Muscle of leg (tissue), 11 donors: ENCODE results near the gene TMEM212. TPM values are rescaled to one million over a fixed set of nuclear protein-coding genes. Genes with fewer than 3 reads are reported as not detected.

Experiments
- DNase-seq: peaks from one replicate; pipeline ENCODE4 v3.0.0; 2013
- H3K27ac ChIP-seq: one replicate; pipeline ENCODE4 v1.5.1; 2013; ENCODE audit warnings: mild to moderate bottlenecking, low read length, control low read depth
- H3K27me3 ChIP-seq: one replicate; pipeline ENCODE4 v1.6.1; 2013; ENCODE audit warnings: low read length; ENCODE audit not compliant: control insufficient read depth, insufficient read depth
- H3K36me3 ChIP-seq: one replicate; pipeline ENCODE4 v1.6.1; 2013; ENCODE audit warnings: low read length; ENCODE audit not compliant: control insufficient read depth, insufficient read depth
- H3K4me1 ChIP-seq: one replicate; pipeline ENCODE4 v1.6.1; 2013; ENCODE audit warnings: low read length; ENCODE audit not compliant: control insufficient read depth, insufficient read depth
- H3K4me3 ChIP-seq: one replicate; pipeline ENCODE4 v1.5.1; 2013; ENCODE audit warnings: low read length, control low read depth
- H3K9me3 ChIP-seq: replicated peaks from 2 replicates; pipeline ENCODE4 v1.6.1; 2013; ENCODE audit warnings: low read depth, low read length; ENCODE audit not compliant: control insufficient read depth
- WGBS: methylation state at CpG from one replicate; pipeline ENCODE4 v1.1.5; 2013; ENCODE audit warnings: missing lambda C conversion rate; ENCODE audit not compliant: insufficient coverage; 5-methylcytosine and 5-hydroxymethylcytosine counted together
- polyA plus RNA-seq, 8 donors: library from polyadenylated mRNA; unstranded; fragments of 120-200 nt; gene quantifications; one replicate each; pipeline versions ENCODE4 v1.2.1 to v1.2.3, GENCODE V29; 2013; ENCODE audit warnings: inconsistent platforms in 1 of 8, low replicate concordance in 1 of 8; ENCODE audit not compliant: insufficient read length in 8 of 8, insufficient read depth in 1 of 8
- total RNA-seq: library from RNA; stranded (reverse); fragments of 120-200 nt; gene quantifications from one replicate; pipeline ENCODE4 v1.2.4, GENCODE V29; 2013

TMEM212 gene
- total and polyA plus RNA-seq, 9 donors: 0.06 to 0.34 (median 0.12) TPM; not detected in 3

GRCh38 chr3:171881251-171881650 lies 38.1 kb downstream of the TMEM212 start:
- Histone ChIP-seq H3K27me3 (no peaks in the 10 kb centered on the region), H3K27ac (no peak overlapping the region), H3K9me3 (no peaks in the 10 kb centered on the region), H3K4me3 (no peak overlapping the region), H3K36me3 (no peaks in the 10 kb centered on the region), H3K4me1 (peaks cover 7% of the 10 kb centered on the region)
- no peak for DNase-seq
- WGBS: 78% methylated on average over 1 of the region's 3 CpGs

- no peaks in the 10 kb centered on the region for H3K27me3 ChIP-seq
- H3K27ac ChIP-seq: no peak overlapping the region
- H3K36me3 ChIP-seq: no peaks in the 10 kb centered on the region
- no peak for DNase-seq
- peaks cover 6% of the 10 kb centered on the region for H3K4me1 ChIP-seq
- H3K9me3 ChIP-seq: no peaks in the 10 kb centered on the region
- H3K4me3 ChIP-seq: no peak overlapping the region
- WGBS: no CpG with 5 or more reads among the region's 3 CpGs
Observed at GRCh38 chr3:171883257-171883892, 40.2 kb downstream of the TMEM212 start.

GRCh38 chr3:171883893-171884279 lies 40.7 kb downstream of the TMEM212 start:
- Histone ChIP-seq H3K9me3 (no peaks in the 10 kb centered on the region), H3K4me1 (peaks cover 5% of the 10 kb centered on the region)
- whole genome bisulfite sequencing: no CpG with 5 or more reads among the region's 6 CpGs

DNA sequence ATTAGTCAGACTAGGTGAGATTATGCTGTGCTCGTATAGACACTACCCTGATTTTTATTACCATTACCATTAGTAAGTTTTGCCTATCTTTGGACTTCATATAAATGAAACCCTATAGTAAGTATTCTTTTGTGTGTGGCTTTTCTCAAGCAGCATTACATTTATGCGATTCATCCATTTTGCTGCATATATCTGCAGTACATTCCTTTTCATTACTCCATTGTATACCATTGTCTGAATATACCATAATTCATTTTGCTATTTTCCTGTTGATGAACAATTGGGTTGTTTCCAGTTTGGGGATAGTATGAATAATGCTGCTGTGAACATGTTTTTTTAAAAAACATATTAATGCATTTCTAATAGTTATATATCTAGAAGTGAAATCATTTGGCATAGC lies 45.3 kb downstream of the TMEM212 start:
- no CpG with 5 or more reads among the region's 2 CpGs for WGBS
- DNase-seq: no peak
- Histone ChIP-seq H3K27me3 (no peaks in the 10 kb centered on the region), H3K4me3 (no peak overlapping the region), H3K4me1 (peaks cover 2% of the 10 kb centered on the region), H3K9me3 (peaks cover 4% of the 10 kb centered on the region), H3K27ac (no peak overlapping the region), H3K36me3 (no peaks in the 10 kb centered on the region)

More at GRCh38 chr3:171883893-171884279, 40.7 kb downstream of the TMEM212 start:
- Histone ChIP-seq H3K27ac (no peak overlapping the region), H3K27me3 (no peaks in the 10 kb centered on the region), H3K4me3 (no peak overlapping the region), H3K36me3 (no peaks in the 10 kb centered on the region)
- DNase-seq: no peak

GRCh38 chr3:171890398-171890797 lies 47.2 kb downstream of the TMEM212 start:
- H3K36me3 ChIP-seq: no peaks in the 10 kb centered on the region
- WGBS: no CpG with 5 or more reads among the region's 2 CpGs
- no peak for DNase-seq
- no peaks in the 10 kb centered on the region for H3K4me1 ChIP-seq
- H3K4me3 ChIP-seq: no peak overlapping the region
- no peak overlapping the region for H3K27ac ChIP-seq
- peaks cover 4% of the 10 kb centered on the region for H3K9me3 ChIP-seq
- H3K27me3 ChIP-seq: no peaks in the 10 kb centered on the region

DNA sequence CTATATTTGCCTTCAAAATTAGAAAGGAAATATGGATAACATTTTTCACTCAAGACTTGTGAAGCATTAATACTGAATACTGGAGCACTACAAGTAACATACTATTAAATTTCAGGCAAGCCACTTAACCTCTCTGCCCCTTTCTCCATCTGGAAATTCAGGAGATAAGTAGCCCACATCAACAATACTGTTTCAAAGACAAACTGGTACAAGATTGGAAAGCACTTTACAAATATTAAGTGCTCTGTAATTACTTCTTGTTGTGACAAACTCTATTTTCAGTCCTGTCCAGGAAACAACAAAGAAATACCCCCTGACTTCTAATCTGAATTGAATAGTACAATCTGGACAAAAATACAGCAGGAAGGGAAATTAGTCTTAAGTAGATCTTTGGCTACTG lies 49.3 kb downstream of the TMEM212 start:
- no peak overlapping the region for H3K4me3 ChIP-seq
- H3K4me1 ChIP-seq: no peaks in the 10 kb centered on the region
- H3K36me3 ChIP-seq: no peaks in the 10 kb centered on the region
- H3K27ac ChIP-seq: no peak overlapping the region
- H3K27me3 ChIP-seq: no peaks in the 10 kb centered on the region
- H3K9me3 ChIP-seq: peaks cover 4% of the 10 kb centered on the region
- no peak for DNase-seq

DNA sequence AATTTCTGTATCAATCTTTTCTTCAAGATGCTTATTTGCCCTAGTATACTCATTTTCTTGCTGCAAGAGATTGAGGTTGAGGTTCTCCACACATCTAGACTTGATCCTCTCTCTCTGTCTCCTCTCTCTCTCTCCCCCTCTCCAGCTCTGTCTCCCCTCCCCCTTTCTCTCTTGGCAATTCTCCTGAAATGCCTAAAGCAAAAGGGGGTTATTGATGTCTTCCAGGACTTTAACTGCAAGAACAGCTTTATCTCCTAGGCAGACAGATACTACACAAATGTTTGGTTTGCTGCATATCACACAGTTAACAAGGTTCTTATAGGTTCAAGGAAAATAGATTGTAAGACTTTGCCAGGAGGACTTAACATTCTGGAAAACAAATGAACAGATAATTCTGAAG lies 52.1 kb downstream of the TMEM212 start:
- Histone ChIP-seq H3K9me3 (no peaks in the 10 kb centered on the region), H3K4me1 (no peaks in the 10 kb centered on the region), H3K4me3 (no peak overlapping the region), H3K36me3 (no peaks in the 10 kb centered on the region), H3K27me3 (no peaks in the 10 kb centered on the region), H3K27ac (no peak overlapping the region)
- no peak for DNase-seq

- 20% methylated on average over 1 of the region's 5 CpGs for WGBS
- no peaks in the 10 kb centered on the region for H3K4me1 ChIP-seq
- no peak overlapping the region for H3K27ac ChIP-seq
- DNase-seq: no peak
- H3K9me3 ChIP-seq: no peaks in the 10 kb centered on the region
- no peaks in the 10 kb centered on the region for H3K27me3 ChIP-seq
- H3K4me3 ChIP-seq: no peak overlapping the region
- H3K36me3 ChIP-seq: no peaks in the 10 kb centered on the region
Observed at GRCh38 chr3:171895900-171896299, 52.8 kb downstream of the TMEM212 start.

- WGBS: no CpG with 5 or more reads among the region's 3 CpGs
- Histone ChIP-seq H3K27me3 (no peaks in the 10 kb centered on the region), H3K27ac (no peak overlapping the region)
Observed at GRCh38 chr3:171896316-171896715, 53.2 kb downstream of the TMEM212 start.

DNA sequence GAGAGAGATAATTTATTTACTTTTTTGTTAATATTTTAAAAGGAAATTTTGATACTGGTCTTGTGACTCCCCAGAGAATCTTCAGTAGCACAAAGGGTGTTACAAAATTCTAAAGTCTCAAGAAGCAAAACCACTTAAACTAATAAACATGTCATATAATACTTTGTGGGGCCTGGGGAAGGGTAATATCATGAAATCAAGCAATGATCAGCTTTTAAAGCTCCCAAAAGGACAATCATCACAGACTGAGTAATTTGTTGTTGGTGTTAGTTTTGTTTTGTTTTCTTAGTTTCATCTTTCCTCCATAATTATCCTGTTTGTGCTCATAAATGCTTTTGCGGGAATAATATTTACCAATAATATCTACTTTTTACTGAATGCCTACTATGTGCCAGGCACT lies 55.0 kb downstream of the TMEM212 start:
- no peaks in the 10 kb centered on the region for H3K27me3 ChIP-seq
- WGBS: no CpG with 5 or more reads among the region's 1 CpG
- no peak overlapping the region for H3K4me3 ChIP-seq
- no peaks in the 10 kb centered on the region for H3K4me1 ChIP-seq
- no peak overlapping the region for H3K27ac ChIP-seq
- H3K36me3 ChIP-seq: no peaks in the 10 kb centered on the region
- H3K9me3 ChIP-seq: no peaks in the 10 kb centered on the region
- DNase-seq: no peak

More at GRCh38 chr3:171896316-171896715, 53.2 kb downstream of the TMEM212 start:
- no peaks in the 10 kb centered on the region for H3K4me1 ChIP-seq
- DNase-seq: no peak
- no peak overlapping the region for H3K4me3 ChIP-seq
- H3K36me3 ChIP-seq: no peaks in the 10 kb centered on the region
- no peaks in the 10 kb centered on the region for H3K9me3 ChIP-seq

DNA sequence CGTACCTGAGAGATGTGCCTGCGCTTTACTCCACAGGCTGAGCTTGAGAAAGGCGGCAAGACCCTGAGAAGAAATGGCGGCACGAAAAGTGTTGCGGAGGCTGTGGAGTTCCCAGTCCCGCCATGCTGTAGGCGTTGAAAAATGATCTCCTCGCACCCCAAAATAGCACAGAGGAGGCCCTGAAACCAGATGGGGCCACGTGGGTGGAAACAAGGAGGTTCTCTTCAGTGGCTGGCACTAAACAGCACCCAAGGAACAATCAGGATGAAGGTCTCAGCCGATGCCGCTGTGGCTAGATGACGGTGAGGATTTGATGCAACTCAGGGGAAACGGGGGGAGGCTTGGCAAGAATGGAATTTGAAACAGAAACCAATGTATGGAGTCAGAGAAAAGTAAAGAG lies 57.3 kb downstream of the TMEM212 start:
- no peak overlapping the region for H3K27ac ChIP-seq
- H3K27me3 ChIP-seq: no peaks in the 10 kb centered on the region
- no peaks in the 10 kb centered on the region for H3K9me3 ChIP-seq
- H3K4me1 ChIP-seq: no peaks in the 10 kb centered on the region
- DNase-seq: no peak
- 97% methylated on average over 12 of the region's 14 CpGs for WGBS
- H3K36me3 ChIP-seq: no peaks in the 10 kb centered on the region
- no peak overlapping the region for H3K4me3 ChIP-seq
